DOHH2 (cell line): Measurements from ENCODE around the gene HES2.

Experiments used
- H3F3A ChIP-seq: fragments of 200-600 bp; sonication (generic), shearing (Covaris generic); 2 replicates; pipeline ENCODE4 v1.6.0; 2016; ENCODE audit warnings: antibody characterized with exemption, mild to moderate bottlenecking; ENCODE audit not compliant: control insufficient read depth, insufficient read depth
- H3K27ac ChIP-seq: fragments of 200-600 bp; sonication (generic); 2 replicates; pipeline ENCODE4 v1.5.1; 2014; ENCODE audit warnings: low read depth, mild to moderate bottlenecking, low read length, moderate library complexity
- H3K27me3 ChIP-seq: fragments of 200-600 bp; sonication (generic); 2 replicates; pipeline ENCODE4 v1.6.1; 2014; ENCODE audit warnings: mild to moderate bottlenecking, low read length, mixed read lengths; ENCODE audit not compliant: control insufficient read depth
- H3K36me3 ChIP-seq: fragments of 200-600 bp; sonication (generic); 2 replicates; pipeline ENCODE4 v1.6.1; 2014; ENCODE audit warnings: mild to moderate bottlenecking, low read length, moderate library complexity, mixed read lengths; ENCODE audit not compliant: control insufficient read depth
- H3K4me1 ChIP-seq: fragments of 200-600 bp; sonication (generic); 2 replicates; pipeline ENCODE4 v1.6.1; 2014; ENCODE audit warnings: mild to moderate bottlenecking, low read length, mixed read lengths; ENCODE audit not compliant: control insufficient read depth
- H3K4me2 ChIP-seq: fragments of 200-600 bp; sonication (generic); 2 replicates; pipeline ENCODE4 v1.6.0; 2014; ENCODE audit warnings: mild to moderate bottlenecking, low read length, moderate library complexity
- H3K4me3 ChIP-seq: fragments of 200-600 bp; sonication (generic); 2 replicates; pipeline ENCODE4 v1.5.1; 2014; ENCODE audit warnings: mild to moderate bottlenecking, low read length, mixed read lengths
- H3K79me2 ChIP-seq: fragments of 200-600 bp; sonication (generic); 2 replicates; pipeline ENCODE4 v1.6.1; 2014; ENCODE audit warnings: mild to moderate bottlenecking, low read length, mixed read lengths; ENCODE audit not compliant: control insufficient read depth
- H3K9me2 ChIP-seq: fragments of 200-600 bp; sonication (generic); replicated peaks from 2 replicates; pipeline ENCODE4 v1.6.1; 2014; ENCODE audit warnings: mild to moderate bottlenecking, low read length, mixed read lengths; ENCODE audit not compliant: control insufficient read depth
- H3K9me3 ChIP-seq: fragments of 200-600 bp; sonication (generic); 2 replicates; pipeline ENCODE4 v1.6.1; 2014; ENCODE audit warnings: antibody characterized with exemption, low read length, mixed read lengths; ENCODE audit not compliant: control insufficient read depth, insufficient read depth
- H4K20me1 ChIP-seq: fragments of 200-600 bp; sonication (generic); 2 replicates; pipeline ENCODE4 v1.6.0; 2014; ENCODE audit warnings: low read depth, mild to moderate bottlenecking, antibody characterized with exemption, low read length, moderate library complexity; ENCODE audit not compliant: control insufficient read depth, insufficient read depth
- CTCF ChIP-seq: fragments of 200-600 bp; sonication (generic); IDR thresholded peaks from one replicate; pipeline ENCODE4 v1.5.1; 2014; ENCODE audit warnings: antibody characterized with exemption, mild to moderate bottlenecking, low read depth, low read length; ENCODE audit not compliant: poor library complexity, severe bottlenecking
- EZH2phosphoT487 ChIP-seq: fragments of 200-600 bp; sonication (generic); IDR thresholded peaks from 2 replicates; pipeline ENCODE4 v1.6.1; 2017; ENCODE audit warnings: borderline replicate concordance, mild to moderate bottlenecking, antibody characterized with exemption, low read length, moderate library complexity, mixed read lengths

HES2 gene

DNA sequence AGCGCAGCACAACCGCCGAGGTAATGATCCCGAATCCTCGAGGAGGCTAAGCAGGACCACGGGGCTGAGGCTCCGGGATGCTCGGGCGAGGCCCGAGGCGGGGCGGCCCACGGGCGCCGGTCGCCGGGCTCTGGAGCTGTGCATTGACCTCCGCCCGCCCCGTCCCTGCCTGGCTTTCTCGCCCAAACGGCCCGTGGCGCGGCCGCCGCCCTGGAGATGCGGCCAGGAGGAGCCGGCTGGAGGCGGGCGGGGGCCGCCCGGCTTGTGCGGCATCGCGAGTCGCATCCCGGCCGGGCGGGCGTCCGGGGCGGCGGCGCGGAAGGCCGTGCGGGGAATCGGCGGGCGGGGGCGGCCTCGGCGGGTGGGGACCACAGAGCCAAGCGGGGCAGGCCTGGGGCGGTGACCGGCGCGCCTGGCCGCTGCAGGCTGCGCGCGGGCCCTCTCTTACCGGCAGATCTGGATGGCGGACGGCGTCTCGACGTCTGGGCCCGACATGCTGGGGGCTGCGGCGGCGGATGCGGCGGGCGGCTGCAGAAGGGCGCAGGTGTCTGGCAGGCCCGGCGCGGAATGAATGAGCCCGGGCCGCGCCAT, 26.8 kb downstream of the HES2 start:
- TF ChIP-seq EZH2phosphoT487 (no peak), CTCF (no peak)
- Histone ChIP-seq H3K36me3 (no peaks in the 10 kb centered on the region), H4K20me1 (no peaks in the 10 kb centered on the region), H3K4me1 (peaks cover 24% of the 10 kb centered on the region), H3K27ac (no peak overlapping the region), H3K9me2 (no peaks in the 10 kb centered on the region), H3K27me3 (no peaks in the 10 kb centered on the region), H3K4me2 (peak overlapping the region; percentile 80), H3K9me3 (no peaks in the 10 kb centered on the region), H3F3A (no peaks in the 10 kb centered on the region; the same call in 1 of the 2 replicates), H3K4me3 (peak overlapping the region; percentile 71), H3K79me2 (peaks cover 41% of the 10 kb centered on the region)

GRCh38 chr1:6391951-6392808, 27.5 kb downstream of the HES2 start:
- Histone ChIP-seq H3K4me1 (peaks cover 24% of the 10 kb centered on the region), H4K20me1 (no peaks in the 10 kb centered on the region), H3F3A (no peaks in the 10 kb centered on the region; the same call in 1 of the 2 replicates), H3K9me2 (no peaks in the 10 kb centered on the region), H3K27ac (no peak overlapping the region), H3K4me3 (peak overlapping the region; percentile 71), H3K27me3 (no peaks in the 10 kb centered on the region), H3K9me3 (no peaks in the 10 kb centered on the region), H3K79me2 (peaks cover 46% of the 10 kb centered on the region), H3K4me2 (peak overlapping the region; percentile 80), H3K36me3 (no peaks in the 10 kb centered on the region)
- no peak for TF ChIP-seq EZH2phosphoT487
- TF ChIP-seq CTCF: no peak

DNA sequence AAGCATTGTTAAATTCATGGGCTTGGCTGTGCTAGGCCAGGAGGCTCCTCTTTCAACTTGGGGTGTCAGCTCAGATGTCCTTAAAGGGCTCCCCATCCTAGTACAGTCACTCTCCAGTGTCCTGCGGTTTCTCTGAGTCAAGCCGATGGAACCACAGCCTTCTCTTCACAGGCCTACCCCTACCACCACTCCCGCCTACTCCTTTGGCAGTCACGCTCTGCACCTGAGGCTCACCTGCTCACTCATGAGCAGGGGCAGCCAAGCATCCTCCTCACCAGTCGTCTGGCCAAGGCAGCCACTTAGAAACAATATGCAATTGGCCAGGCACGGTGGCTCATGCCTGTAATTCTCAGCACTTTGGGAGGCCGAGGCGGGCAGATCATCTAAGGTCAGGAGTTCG, 29.7 kb downstream of the HES2 start:
- Histone ChIP-seq H4K20me1 (no peaks in the 10 kb centered on the region), H3K36me3 (no peaks in the 10 kb centered on the region; the same call in 1 of the 2 replicates), H3K79me2 (peaks cover 68% of the 10 kb centered on the region), H3K4me2 (no peak overlapping the region), H3K9me2 (no peaks in the 10 kb centered on the region), H3K9me3 (no peaks in the 10 kb centered on the region), H3K27me3 (no peaks in the 10 kb centered on the region), H3F3A (no peaks in the 10 kb centered on the region; the same call in 1 of the 2 replicates), H3K27ac (no peak overlapping the region), H3K4me3 (no peak overlapping the region), H3K4me1 (peaks cover 23% of the 10 kb centered on the region)
- TF ChIP-seq CTCF (no peak), EZH2phosphoT487 (no peak)
